ENCODE measurements around the gene PCNT. TPM values are rescaled to one million over a fixed set of nuclear protein-coding genes. Genes with fewer than 3 reads are reported as not detected.

The PCNT gene
- total and polyA plus RNA-seq, 9 of the 15 experiments (the other 6 are each of a cell fraction or from before 2014, with no cell fraction given), result 9.1 to 53.5 (median 31.3) TPM

DNA sequence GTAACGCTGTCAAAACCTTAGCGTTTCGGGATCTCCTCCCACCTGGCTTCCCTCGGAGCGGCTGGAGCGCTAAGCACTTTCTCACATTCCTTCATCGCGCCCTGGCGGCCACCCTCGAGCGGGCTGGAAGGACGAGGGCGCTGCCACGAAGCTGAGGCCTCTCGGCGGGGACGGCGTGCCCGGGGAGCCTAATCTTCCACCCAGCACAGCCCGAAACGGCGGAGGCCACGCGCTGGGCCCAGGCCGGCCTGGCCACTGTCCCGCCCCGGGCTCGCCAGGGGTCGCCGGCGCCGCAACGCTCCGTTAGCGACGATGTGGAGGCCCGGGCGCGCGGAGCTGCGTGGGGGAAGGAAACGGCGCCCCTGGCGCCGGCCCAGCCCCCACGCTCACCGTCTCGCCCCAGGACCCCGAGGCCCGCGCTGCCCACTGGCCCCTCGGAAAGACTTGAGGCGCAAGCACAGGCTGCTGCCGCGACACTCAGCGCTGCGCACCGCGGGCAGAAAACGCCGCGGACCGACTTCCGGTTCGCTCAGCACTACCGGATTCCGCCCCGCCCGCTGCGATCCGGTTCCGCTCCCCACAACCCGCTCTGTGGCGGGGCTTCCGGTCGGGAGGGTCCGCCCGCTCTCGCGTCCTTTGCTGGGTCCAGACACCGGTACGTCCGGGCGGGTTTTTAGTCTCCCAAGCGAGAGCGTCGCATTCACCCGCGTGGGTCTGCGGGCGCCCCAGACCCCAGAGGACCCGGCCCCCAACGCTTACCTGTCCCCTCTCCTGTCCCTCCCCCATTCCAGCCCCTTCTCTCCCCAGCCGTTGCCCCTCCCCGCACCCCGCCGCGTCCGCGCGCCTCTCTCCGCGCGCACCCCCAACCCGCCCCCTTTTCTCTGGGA, 38.0 kb upstream of the PCNT start, which contains the start of gene YBEY (continued):
- TF ChIP-seq ZNF217 (CRISPR knock-in tag; IDR thresholded peaks at IDR 0.05) (peak; percentile 26; the same call in 1 of the 2 replicates), ZKSCAN8 (CRISPR knock-in tag; IDR thresholded peaks at IDR 0.05) (no peak), HMG20A (CRISPR knock-in tag; conservative IDR thresholded peaks at IDR 0.05) (no peak), E2F3 (CRISPR knock-in tag; IDR thresholded peaks at IDR 0.05) (peak; percentile 48; the same call in 1 of the 2 replicates), HDAC1 (IDR thresholded peaks at IDR 0.05) (peak in 1 of 2 experiments; percentile 63; a peak in 2 of 4 replicates), ZNF408 (CRISPR knock-in tag; IDR thresholded peaks at IDR 0.05; ENCODE audit: low read depth) (no peak), RCOR1 (IDR thresholded peaks at IDR 0.05; ENCODE audit: borderline replicate concordance in 1 of 2, low read depth in 2 of 2, low read length in 2 of 2) (no peak), SUPT5H (IDR thresholded peaks at IDR 0.05) (peak; percentile 94), KLF1 (tag; IDR thresholded peaks at IDR 0.05) (peak; percentile 68), HNRNPH1 (optimal IDR thresholded peaks at IDR 0.05; ENCODE audit: low read depth, low read length) (no peak), BRD9 (IDR thresholded peaks at IDR 0.05; ENCODE audit: low read depth, partially characterized antibody) (peak; percentile 17)
- TF ChIP-seq, protein P1, sequence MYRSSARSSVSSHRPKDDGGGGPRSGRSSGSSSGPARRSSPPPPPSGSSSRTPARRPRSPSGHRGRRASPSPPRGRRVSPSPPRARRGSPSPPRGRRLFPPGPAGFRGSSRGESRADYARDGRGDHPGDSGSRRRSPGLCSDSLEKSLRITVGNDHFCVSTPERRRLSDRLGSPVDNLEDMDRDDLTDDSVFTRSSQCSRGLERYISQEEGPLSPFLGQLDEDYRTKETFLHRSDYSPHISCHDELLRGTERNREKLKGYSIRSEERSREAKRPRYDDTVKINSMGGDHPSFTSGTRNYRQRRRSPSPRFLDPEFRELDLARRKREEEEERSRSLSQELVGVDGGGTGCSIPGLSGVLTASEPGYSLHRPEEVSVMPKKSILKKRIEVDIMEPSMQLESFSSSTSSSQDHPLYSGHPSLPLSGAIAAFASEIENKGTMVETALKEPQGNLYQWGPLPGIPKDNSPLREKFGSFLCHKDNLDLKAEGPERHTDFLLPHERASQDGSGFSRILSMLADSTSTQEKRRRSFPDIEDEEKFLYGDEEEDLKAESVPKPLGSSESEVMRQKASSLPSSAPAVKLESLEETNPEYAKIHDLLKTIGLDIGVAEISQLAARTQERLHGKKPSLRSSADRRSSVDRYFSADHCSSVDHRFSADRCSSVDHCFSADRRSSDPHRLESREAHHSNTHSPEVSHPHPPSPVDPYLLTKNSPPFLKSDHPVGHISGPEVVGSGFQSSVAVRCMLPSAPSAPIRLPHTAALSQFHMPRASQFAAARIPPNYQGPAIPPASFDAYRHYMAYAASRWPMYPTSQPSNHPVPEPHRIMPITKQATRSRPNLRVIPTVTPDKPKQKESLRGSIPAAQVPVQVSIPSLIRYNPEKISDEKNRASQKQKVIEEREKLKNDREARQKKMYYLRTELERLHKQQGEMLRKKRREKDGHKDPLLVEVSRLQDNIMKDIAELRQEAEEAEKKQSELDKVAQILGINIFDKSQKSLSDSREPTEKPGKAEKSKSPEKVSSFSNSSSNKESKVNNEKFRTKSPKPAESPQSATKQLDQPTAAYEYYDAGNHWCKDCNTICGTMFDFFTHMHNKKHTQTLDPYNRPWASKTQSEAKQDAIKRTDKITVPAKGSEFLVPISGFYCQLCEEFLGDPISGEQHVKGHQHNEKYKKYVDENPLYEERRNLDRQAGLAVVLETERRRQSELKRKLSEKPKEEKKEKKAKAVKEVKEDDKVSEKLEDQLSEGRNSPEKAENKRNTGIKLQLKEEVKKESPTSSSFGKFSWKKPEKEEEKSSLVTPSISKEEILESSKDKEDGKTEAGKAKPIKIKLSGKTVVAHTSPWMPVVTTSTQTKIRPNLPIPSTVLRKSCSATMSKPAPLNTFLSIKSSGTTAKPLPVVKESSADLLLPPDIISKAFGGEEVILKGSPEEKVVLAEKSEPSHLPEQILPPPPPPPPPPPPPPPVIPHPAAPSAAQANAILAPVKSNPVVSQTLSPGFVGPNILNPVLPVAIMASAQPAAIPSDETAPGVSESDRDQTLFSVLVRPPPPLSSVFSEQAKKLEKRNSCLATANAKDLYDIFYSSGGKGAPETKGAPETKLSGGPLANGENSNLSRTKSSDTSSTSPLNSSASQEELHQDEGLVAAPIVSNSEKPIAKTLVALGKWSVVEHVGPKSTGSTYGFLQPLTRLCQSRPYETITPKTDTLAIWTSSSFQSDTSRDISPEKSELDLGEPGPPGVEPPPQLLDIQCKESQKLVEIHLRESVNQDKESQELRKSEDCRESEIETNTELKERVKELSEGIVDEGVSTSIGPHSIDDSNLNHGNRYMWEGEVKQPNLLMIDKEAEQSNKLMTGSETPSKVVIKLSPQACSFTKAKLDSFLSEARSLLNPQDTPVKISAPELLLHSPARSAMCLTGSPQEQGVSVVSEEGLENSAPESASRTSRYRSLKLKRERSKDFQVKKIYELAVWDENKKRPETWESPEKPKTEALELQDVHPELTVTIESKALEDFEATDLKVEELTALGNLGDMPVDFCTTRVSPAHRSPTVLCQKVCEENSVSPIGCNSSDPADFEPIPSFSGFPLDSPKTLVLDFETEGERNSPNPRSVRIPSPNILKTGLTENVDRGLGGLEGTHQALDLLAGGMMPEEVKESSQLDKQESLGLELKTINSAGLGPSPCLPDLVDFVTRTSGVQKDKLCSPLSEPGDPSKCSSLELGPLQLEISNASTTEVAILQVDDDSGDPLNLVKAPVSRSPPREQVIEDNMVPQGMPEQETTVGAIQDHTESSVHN (IDR thresholded peaks at IDR 0.05; ENCODE audit: borderline replicate concordance in 1 of 2, low read depth in 1 of 2), result no peak
- TF ChIP-seq, protein P2, sequence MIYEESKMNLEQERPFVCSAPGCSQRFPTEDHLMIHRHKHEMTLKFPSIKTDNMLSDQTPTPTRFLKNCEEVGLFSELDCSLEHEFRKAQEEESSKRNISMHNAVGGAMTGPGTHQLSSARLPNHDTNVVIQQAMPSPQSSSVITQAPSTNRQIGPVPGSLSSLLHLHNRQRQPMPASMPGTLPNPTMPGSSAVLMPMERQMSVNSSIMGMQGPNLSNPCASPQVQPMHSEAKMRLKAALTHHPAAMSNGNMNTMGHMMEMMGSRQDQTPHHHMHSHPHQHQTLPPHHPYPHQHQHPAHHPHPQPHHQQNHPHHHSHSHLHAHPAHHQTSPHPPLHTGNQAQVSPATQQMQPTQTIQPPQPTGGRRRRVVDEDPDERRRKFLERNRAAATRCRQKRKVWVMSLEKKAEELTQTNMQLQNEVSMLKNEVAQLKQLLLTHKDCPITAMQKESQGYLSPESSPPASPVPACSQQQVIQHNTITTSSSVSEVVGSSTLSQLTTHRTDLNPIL (CRISPR knock-in tag; IDR thresholded peaks at IDR 0.05), result no peak
- TF ChIP-seq, protein P3, sequence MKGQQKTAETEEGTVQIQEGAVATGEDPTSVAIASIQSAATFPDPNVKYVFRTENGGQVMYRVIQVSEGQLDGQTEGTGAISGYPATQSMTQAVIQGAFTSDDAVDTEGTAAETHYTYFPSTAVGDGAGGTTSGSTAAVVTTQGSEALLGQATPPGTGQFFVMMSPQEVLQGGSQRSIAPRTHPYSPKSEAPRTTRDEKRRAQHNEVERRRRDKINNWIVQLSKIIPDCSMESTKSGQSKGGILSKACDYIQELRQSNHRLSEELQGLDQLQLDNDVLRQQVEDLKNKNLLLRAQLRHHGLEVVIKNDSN (CRISPR knock-in tag; IDR thresholded peaks at IDR 0.05), result peak; percentile 35; the same call in 1 of the 2 replicates
- TF ChIP-seq, protein P4, sequence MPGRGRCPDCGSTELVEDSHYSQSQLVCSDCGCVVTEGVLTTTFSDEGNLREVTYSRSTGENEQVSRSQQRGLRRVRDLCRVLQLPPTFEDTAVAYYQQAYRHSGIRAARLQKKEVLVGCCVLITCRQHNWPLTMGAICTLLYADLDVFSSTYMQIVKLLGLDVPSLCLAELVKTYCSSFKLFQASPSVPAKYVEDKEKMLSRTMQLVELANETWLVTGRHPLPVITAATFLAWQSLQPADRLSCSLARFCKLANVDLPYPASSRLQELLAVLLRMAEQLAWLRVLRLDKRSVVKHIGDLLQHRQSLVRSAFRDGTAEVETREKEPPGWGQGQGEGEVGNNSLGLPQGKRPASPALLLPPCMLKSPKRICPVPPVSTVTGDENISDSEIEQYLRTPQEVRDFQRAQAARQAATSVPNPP (IDR thresholded peaks at IDR 0.05; ENCODE audit: borderline replicate concordance, insufficient read depth, insufficient read length), result no peak
